ENCODE results near the gene P2RX2.

P2RX2 gene

DNA sequence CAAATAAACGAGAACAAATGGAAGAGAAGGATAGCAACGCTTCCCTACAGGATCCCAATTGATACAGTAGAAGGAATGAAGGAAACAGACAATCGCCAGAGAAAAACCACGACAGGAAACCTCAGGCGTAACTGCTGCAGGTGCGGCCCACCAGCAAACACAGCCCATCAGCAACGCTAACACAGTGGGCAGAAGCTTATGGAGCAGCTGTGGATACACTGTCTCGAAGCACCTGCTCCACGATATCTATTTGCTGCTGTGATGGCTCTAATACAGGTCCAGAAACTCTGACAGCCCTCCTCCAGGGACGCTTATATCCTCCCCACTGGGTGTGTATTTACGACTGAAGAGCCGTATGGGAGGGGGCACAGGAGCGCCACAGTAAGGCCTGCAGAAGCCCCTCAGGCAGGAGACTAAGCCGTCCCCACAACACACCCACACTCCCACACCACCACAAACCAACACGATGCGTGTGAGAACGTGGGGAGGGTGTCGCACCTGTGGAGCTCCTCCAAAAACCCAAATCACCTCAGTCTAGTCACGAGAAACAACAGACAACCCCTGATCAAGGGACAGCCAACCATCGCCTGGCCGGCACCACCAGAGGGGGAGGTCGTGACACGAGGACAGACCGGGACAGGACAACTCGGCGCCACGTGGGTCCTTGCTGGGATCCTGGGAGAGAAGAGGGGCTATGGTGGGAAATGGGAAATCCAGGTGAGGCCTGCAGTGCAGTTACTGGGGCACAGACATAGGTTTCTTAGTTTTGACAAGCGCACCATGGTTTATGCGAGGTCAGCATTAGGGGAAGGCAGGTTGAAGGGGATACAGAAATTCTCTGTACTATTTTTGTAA lies 44.6 kb downstream of the P2RX2 start:
- no peak for DNase-seq (ENCODE audit: low spot score)

DNA sequence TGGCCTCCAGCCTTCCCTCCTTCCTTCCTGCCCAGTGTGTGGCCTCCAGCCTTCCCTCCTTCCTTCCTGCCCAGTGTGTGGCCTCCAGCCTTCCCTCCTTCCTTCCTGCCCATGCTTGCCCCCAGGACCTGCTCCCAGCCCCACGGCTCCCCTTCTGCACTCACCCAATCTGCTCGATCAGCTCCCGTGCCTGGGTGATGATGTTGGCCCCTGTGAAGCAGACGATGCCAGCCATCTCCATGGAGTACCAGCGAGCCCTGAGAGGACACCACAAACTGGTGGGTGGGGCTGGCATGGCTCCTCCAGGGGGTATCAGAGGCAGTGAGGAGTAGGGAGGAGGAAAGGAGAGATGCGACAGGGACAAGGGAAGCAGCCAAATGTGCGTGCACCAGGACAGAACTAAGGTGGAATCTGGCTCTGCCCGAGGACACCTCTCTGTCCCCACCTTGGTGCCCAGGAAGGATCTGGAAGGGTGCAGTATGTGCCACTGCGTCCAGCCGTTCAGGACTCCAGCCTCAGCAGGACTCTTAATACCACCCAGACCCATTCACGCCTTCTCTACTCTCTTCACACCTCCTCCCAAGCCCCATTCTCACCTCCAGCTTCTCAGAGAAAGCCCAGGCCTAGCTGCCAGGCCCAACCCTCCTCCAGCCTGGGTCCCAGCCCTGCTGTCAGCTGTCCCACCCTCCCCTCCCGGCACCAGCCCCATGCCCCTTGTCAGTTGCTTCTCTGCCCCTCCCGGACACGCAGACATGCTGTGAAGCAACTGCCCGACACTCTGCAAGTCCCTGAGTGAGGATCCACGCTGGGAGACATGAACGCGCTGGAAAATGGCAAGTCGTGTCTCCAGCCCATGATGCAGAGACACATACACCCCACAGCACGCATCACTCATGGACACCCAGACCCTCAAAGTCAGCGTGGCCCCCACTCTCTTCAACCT lies 45.9 kb downstream of the P2RX2 start:
- DNase-seq (ENCODE audit: low spot score): no peak

DNA sequence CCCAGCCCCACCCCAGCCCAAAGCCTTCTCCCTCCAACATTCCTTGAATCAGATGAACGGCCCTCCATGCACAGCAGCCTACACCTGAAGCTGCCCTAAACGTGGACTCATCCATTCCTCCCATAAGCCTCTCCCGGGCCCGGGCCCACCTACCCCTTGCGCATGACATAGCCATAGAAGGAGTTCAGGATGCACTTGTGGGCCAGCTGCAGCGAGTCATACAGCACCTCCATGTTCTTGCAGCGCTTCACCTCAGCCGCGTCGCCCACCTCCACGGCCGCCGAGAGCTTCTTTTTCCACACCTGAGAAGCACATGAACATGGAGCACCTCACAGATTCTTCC lies 46.5 kb downstream of the P2RX2 start:
- DNase-seq (ENCODE audit: low spot score): no peak

DNA sequence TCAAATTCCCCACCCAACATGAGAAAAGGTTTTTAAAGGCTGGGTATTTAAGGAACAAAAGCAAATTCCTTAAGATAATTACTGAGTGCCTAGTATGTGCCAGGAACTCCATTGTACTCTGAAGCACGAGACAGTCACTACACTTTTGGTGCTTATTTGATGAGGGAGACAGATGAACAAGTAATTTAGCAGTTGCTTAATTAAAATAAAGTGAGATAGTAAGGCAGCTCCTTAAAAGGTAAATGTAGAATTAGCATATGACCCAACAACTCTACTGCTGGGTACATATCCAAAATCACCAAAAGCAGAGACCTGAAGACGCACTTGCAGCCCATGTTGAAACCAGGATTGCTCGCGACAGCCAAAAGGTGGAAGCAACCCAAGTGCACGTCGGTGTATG lies 47.2 kb downstream of the P2RX2 start:
- no peak for DNase-seq (ENCODE audit: low spot score)

- DNase-seq (ENCODE audit: low spot score): no peak
Measured at GRCh38 chr12:132668191-132669088, 49.9 kb downstream of the P2RX2 start.

GRCh38 chr12:132669166-132669879 lies 50.7 kb downstream of the P2RX2 start:
- DNase-seq (ENCODE audit: low spot score): no peak

All from LoVo (cell line).